Astrocyte (in vitro differentiated cells and primary cell): ENCODE data around the gene SETD1B.

ENCODE experiments used
- CTCF ChIP-seq: IDR thresholded peaks from 2 replicates; pipeline ENCODE4 v1.5.1; 2011; ENCODE audit warnings: low read depth, mild to moderate bottlenecking, inconsistent platforms, low read length, moderate library complexity; ENCODE audit not compliant: insufficient read depth
- EZH2 ChIP-seq: IDR thresholded peaks from 2 replicates; pipeline ENCODE4 v1.6.1; 2012; ENCODE audit warnings: mild to moderate bottlenecking, low read length, inconsistent platforms; ENCODE audit not compliant: insufficient read depth

- TF ChIP-seq CTCF (no peak), EZH2 (no peak)
Observed at GRCh38 chr12:121858318-121858661, 54.5 kb downstream of the SETD1B start.
